ENCODE data around the gene PISD.
A peak's percentile ranks its signal among the peaks of the same experiment; 100 is the strongest.
"Not testable (repeated sequence)": the region's sequence is repeated elsewhere in the genome, so short reads cannot be mapped to it uniquely, and the experiment has no call there.

PISD gene

GRCh38 chr22:31604746-31605705, 57.0 kb downstream of the PISD start:
- no peak for DNase-seq

DNA sequence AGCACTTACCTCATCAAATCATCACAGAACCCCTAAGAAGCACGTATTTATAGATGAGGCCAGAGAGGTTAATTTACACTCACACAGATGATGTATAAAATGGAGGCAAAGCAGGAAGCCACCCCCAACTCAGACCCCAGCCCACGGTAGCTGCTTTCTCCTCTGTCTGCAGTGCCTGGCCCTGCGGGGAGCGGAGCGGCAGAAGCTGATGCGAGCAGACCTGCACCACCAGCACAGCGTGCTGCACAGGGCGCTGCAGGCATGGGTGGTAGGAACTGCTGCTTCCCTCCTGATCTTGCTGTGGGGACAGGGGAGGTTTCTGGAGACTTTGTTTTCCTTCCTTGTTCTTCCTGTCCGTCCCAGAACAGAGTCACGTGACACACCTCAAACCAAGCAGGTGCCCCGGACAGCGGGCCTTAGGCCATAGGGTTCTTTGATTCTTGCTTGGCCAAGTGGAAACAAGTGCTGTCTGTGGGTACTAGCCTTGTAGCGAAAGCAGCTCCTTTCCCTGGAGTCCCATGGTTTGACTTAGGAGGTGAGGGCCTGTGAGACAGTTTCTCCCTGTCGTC, 57.8 kb downstream of the PISD start:
- no peak for DNase-seq

DNA sequence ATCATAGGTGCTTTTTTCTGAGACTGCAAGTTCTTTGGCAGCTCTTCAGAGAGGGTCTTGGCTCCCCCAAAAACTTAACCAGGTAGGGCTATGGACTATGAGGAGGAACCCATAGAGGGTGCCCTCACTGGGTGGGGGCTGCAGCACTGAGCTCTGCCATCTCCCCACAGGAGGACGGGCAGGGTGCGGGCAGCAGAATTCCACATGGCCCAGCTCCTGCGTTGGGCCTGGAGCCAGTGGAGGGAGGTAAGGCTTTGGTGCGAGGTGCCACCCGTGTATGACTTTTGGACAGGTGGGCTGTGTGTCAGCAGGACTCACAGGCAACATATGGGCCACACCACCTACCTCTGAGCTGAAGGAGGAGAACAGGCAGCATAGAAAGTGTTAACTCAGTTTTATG, 58.4 kb downstream of the PISD start:
- DNase-seq, result no peak

DNA sequence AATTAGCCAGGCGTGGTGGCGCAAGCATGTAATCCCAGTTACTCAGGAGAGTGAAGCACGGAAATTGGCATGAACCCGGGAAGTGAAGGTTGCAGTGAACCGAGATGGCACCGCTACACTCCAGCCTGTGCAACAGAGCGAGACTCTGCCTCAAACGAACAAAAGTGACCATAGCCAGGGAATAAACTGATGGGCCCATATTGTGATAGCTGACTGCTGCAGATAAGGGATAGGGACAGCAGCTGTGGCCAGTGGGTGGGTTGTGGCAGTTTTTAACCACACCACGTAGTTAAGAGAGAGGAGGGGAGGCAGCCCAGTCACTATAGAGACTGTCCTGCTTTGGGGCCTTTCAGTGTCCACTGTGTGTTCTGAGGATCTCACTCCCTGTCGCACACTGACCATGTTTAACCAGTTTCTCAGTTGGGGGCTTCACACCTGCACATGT, 58.9 kb downstream of the PISD start:
- peak; percentile 91 for DNase-seq

DNA sequence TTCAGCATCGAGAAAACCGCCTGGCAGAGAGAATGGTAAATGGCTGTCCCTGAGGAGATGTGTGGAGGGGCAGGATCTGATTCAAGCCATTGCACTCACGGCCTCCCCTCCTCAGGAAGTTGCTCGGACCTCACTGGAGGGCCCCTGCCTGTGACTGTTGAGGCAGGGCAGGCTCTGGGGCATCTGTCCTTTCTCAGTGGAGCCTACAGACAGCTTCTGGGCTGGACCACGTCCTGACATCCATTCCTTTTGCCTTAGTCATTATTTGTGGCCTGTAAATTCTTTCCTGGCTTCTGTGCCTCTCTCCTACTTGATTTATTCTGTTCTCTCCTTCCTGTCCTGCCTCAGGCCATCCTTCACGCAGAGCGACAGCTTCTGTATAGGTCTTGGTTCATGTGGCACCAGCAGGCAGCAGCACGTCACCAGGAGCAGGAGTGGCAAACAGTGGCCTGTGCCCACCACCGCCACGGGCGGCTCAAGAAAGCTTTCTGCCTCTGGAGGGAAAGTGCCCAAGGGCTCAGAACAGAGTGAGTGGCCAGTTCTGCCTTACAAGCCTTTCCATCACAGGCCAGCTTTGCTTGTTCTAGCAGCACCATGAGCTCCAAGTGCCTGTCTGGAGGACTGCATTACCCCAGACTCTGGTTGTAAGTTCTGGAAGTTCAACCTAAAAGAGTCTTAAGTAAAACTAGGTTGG, 59.6 kb downstream of the PISD start:
- DNase-seq, result no peak

- no peak for DNase-seq
Observed at GRCh38 chr22:31595271-31595670, 66.7 kb downstream of the PISD start.

- DNase-seq, result not testable (repeated sequence)
Observed at GRCh38 chr22:31590161-31590560, 71.9 kb downstream of the PISD start.

GRCh38 chr22:31588970-31589675, 72.9 kb downstream of the PISD start:
- DNase-seq, result no peak

GRCh38 chr22:31586137-31586920, 75.7 kb downstream of the PISD start:
- peak; percentile 42 for DNase-seq

DNA sequence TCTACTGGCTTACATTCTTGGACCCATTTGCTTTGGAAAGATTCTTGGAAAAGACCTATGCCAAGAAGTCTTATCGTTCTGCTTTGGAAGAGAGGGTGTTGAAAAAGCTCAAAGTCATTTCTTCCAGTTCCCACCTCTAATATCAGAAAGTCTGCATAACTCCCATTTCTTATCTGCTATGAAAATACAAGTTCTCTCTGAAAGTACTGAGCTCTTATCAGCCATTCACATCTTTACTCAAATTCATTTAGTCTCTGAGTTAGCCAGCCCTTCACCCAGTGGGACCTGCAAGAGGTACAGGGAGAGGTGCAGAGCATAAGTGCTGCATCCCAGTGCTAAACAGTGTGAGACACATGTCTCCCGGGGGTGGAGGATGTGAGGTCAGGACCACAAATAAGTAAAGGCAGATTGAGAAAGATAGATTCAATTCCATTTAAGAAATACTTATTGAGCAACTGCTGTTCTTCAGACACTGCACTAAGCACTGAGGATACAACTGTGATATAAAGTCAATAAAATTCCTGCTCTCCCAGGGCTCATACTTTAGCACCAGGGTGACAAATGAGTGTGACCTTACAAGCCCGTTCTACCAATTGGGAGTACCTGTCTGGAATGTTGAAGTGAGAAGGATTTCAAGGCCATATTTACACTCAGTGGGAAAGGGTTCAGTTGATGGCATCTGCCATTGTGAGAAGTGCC, 76.7 kb downstream of the PISD start:
- DNase-seq, result peak; percentile 83

GRCh38 chr22:31584804-31585160, 77.2 kb downstream of the PISD start:
- no peak for DNase-seq

GRCh38 chr22:31583861-31584485, 78.0 kb downstream of the PISD start:
- no peak for DNase-seq

DNA sequence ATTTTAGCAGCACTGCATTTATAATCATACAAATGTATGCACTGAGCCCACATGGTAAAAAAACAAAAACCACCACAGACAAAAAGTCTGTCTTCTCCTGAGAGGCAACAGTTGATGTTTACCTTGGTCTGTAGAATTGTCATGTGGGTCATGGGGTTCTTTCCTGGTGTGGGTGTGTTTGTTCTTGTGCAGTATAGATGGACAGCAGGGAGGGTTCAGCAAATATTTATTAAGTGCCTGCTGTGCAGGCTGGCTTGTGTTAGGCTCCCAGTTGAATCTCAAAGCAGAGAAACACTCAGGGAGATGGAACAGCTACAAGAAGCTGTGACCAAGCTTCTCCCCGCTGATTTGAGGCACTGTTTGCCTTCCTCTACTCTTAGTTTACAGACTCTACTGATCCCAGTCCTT, 82.2 kb downstream of the PISD start:
- DNase-seq, result no peak

GRCh38 chr22:31578171-31578570, 83.8 kb downstream of the PISD start:
- DNase-seq, result no peak

GRCh38 chr22:31577711-31578110, 84.3 kb downstream of the PISD start:
- DNase-seq, result no peak

DNA sequence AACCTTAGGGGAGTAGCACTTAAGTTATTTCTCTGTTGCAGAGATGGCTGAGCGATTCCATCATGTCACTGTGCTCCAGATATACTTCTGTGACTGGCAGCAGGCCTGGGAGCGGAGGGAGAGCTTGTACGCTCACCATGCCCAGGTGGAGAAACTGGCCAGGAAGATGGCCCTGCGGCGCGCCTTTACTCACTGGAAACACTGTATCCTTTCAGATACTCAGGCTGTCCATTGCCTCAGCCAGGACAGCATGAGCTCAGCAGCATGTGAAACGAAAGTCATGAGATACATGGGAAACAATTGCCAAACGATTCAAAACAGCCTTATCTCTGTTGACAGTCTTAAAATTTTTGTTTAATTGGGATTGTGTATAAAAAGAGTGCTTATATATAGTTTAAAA, 86.8 kb downstream of the PISD start:
- DNase-seq, result no peak

- no peak for DNase-seq
Observed at GRCh38 chr22:31574055-31574670, 87.9 kb downstream of the PISD start.

- DNase-seq, result no peak
Observed at GRCh38 chr22:31572939-31573338, 89.1 kb downstream of the PISD start.

GRCh38 chr22:31569126-31569525, 92.9 kb downstream of the PISD start:
- no peak for DNase-seq

Measured in hematopoietic multipotent progenitor cell treated with erythropoietin and hydrocortisone succinate and interleukin-3 and kit ligand, for 4 days (in vitro differentiated cells).